ENCODE measurements around the gene MAPK1. TPM values are rescaled to one million over a fixed set of nuclear protein-coding genes. Genes with fewer than 3 reads are reported as not detected.

MAPK1 gene
- total RNA-seq, 1 experiment from 2014 or later: 90.3 TPM

DNA sequence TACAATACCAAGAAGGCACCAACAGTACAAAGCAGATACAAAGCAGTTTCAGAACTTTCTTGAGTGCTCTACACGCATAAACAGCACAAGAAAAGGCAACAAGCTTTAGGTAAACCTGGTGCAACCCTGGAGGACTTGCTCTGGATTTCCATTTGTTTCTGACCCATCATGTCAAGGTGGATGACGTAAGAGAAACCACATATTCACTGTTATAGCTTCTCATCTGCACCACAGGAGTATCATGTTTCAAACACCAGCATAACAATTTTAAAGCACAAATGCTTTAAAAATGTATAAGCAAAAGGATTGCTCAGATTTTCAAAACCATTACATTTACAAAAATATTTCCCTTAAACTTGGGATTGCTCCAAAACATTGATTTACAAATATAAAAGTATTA lies 106.8 kb downstream of the MAPK1 start:
- Histone ChIP-seq H4K91ac (ENCODE audit: insufficient read length, low read depth, low read length) (no peak overlapping the region), H3K18ac (ENCODE audit: insufficient read length, low read depth, low read length) (no peak overlapping the region), H2AFZ (ENCODE audit: low read length) (no peak overlapping the region), H3K4me2 (ENCODE audit: insufficient read depth, insufficient read length, low read length) (no peak overlapping the region), H4K5ac (ENCODE audit: insufficient read length, low read depth, low read length) (no peak overlapping the region), H3T11ph (ENCODE audit: low read length) (no peak overlapping the region), H3K27ac (ENCODE audit: insufficient read length, low read depth, low read length) (no peak overlapping the region), H3K56ac (ENCODE audit: insufficient read length, low read depth, low read length) (no peak overlapping the region), H2AK5ac (ENCODE audit: insufficient read length, low read length) (no peak overlapping the region), H2BK120ac (ENCODE audit: low read depth, low read length, poor library complexity, severe bottlenecking) (no peak overlapping the region), H3K14ac (ENCODE audit: insufficient read depth, low read length) (no peak overlapping the region), H3K27me3 (ENCODE audit: insufficient read depth, low read length) (no peaks in the 10 kb centered on the region), H3K4ac (ENCODE audit: low read depth, low read length) (no peak overlapping the region), H3K9me3 (ENCODE audit: control insufficient read depth, low read depth, low read length) (no peaks in the 10 kb centered on the region), H3K23me2 (ENCODE audit: insufficient read length, low read depth, low read length, poor library complexity, severe bottlenecking) (no peaks in the 10 kb centered on the region), H3K79me2 (ENCODE audit: insufficient read depth, low read length) (no peaks in the 10 kb centered on the region), H3K9ac (ENCODE audit: extremely low read depth, insufficient read length, low read length) (no peak overlapping the region), H3K79me1 (ENCODE audit: insufficient read depth, low read depth, low read length, poor library complexity, severe bottlenecking) (no peaks in the 10 kb centered on the region), H2BK5ac (ENCODE audit: insufficient read length, low read length) (no peak overlapping the region), H3K23ac (ENCODE audit: insufficient read length, low read depth, low read length) (no peak overlapping the region), H2BK12ac (ENCODE audit: insufficient read length, low read depth, low read length) (no peak overlapping the region), H2BK20ac (ENCODE audit: low read depth, low read length, poor library complexity, severe bottlenecking) (no peak overlapping the region), H2BK15ac (ENCODE audit: low read depth, low read length) (no peak overlapping the region), H3K4me1 (ENCODE audit: insufficient read depth, low read length) (0 out of 2 replicates have a peak, but pooled peaks cover 2% of the 10 kb centered on the region), H4K8ac (replicated peaks; ENCODE audit: insufficient read length, low read depth, low read length) (no peak overlapping the region), H4K20me1 (ENCODE audit: control insufficient read depth, insufficient read depth, insufficient read length) (no peaks in the 10 kb centered on the region)
- Mint-ChIP-seq H3K4me3 (no peak overlapping the region), H3K4me1 (peaks cover 3 to 7% of the 10 kb centered on the region in 2 experiments; a peak in 3 of 4 replicates), H3K36me3 (ENCODE audit: insufficient read depth in 1 of 3, low read depth in 3 of 3) (peaks cover 12 to 59% (median 49%) of the 10 kb centered on the region in 3 experiments; a peak in 6 of 7 replicates), H3K27me3 (ENCODE audit: low read depth) (no peaks in the 10 kb centered on the region), H3K9me3 (no peaks in the 10 kb centered on the region), H3K27ac (no peak overlapping the region)
- DNase-seq: no peak
- WGBS (ENCODE audit: extremely low coverage, insufficient read length, low lambda C conversion rate): no CpG with 5 or more reads among the region's 2 CpGs
- TF ChIP-seq CTCF (conservative IDR thresholded peaks at IDR 0.05): no peak

Measured in H9 (cell line).